Epithelial cell of proximal tubule (primary cell): ENCODE data around the gene ITGA11. TPM values are rescaled to one million over a fixed set of nuclear protein-coding genes. Genes with fewer than 3 reads are reported as not detected.

Experiments
- DNase-seq: peaks from one replicate; pipeline ENCODE4 v3.0.0-alpha.2; 2011; ENCODE audit warnings: low read depth
- H3K4me3 ChIP-seq: 2 replicates; pipeline ENCODE4 v1.5.1; 2011; ENCODE audit warnings: low read depth, mild to moderate bottlenecking, low read length
- CTCF ChIP-seq: conservative IDR thresholded peaks from 2 replicates; pipeline ENCODE4 v1.5.1; 2012; ENCODE audit warnings: low read depth, mild to moderate bottlenecking, low read length
- total RNA-seq: library from RNA; depleted of rRNA; stranded (reverse); fragments of >200 nt; gene quantifications from 2 replicates; pipeline ENCODE4 v1.2.3, GENCODE V29; 2015

ITGA11 gene
- total RNA-seq, 1 donor from 2014 or later, result 1.6 TPM

GRCh38 chr15:68335251-68335650 lies 96.7 kb downstream of the ITGA11 start:
- no peak overlapping the region for H3K4me3 ChIP-seq
- peak; percentile 45 for DNase-seq
- TF ChIP-seq CTCF, result no peak

- TF ChIP-seq CTCF, result no peak
- no peak overlapping the region for H3K4me3 ChIP-seq
- no peak for DNase-seq
These were observed 97.3 kb downstream of the ITGA11 start for GRCh38 chr15:68334661-68335124.

GRCh38 chr15:68333775-68334470 lies 98.0 kb downstream of the ITGA11 start:
- no peak for TF ChIP-seq CTCF
- no peak overlapping the region for H3K4me3 ChIP-seq
- no peak for DNase-seq

- DNase-seq, result no peak
- H3K4me3 ChIP-seq, result no peak overlapping the region
- TF ChIP-seq CTCF, result no peak
These were observed 99.7 kb downstream of the ITGA11 start for GRCh38 chr15:68332266-68332665.

- no peak for TF ChIP-seq CTCF
- no peak for DNase-seq
- no peak overlapping the region for H3K4me3 ChIP-seq
These were observed 101.1 kb downstream of the ITGA11 start for GRCh38 chr15:68330901-68331300.

GRCh38 chr15:68330416-68330815 lies 101.5 kb downstream of the ITGA11 start:
- no peak overlapping the region for H3K4me3 ChIP-seq
- TF ChIP-seq CTCF, result no peak
- DNase-seq, result no peak

- H3K4me3 ChIP-seq, result no peak overlapping the region
- no peak for TF ChIP-seq CTCF
- DNase-seq, result no peak
These were observed 103.0 kb downstream of the ITGA11 start for GRCh38 chr15:68328964-68329363.
